Measurements from ENCODE around the gene GYG1. TPM values are rescaled to one million over a fixed set of nuclear protein-coding genes. Genes with fewer than 3 reads are reported as not detected.

The GYG1 gene
- total and polyA plus RNA-seq, 2 of the 8 experiments (the other 6 are each of a cell fraction or from before 2014, with no cell fraction given) = 19.4 to 34.2 TPM

DNA sequence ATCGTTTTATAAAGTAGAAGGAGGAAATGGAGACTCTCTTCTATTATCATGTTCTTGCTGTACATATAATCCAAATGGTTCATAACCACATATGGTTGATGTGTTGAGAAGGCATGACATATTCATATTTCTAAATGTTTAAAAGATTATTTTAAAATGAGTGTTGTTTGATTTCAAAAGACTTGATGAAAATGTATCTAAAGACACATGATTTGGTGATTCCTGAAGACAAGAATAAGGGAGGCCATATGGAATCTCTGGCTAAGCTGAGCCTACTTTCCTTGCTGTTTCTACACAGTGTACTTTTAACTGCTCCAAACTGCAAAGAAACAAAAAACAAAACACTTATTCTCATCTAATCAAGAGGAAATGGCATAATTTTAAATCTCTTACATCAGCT, 23.0 kb upstream of the GYG1 start:
- H2AK5ac ChIP-seq (ENCODE audit: low read depth, low read length) = no peak overlapping the region
- no peak overlapping the region for H3K18ac ChIP-seq (ENCODE audit: extremely low read depth, low read length)
- FAIRE-seq = no peak
- no peak overlapping the region for H3K4ac ChIP-seq (replicated peaks; ENCODE audit: insufficient read length, low read depth, low read length)
- H2AFZ ChIP-seq (ENCODE audit: low read length) = no peak overlapping the region
- no peaks in the 10 kb centered on the region for H3K27me3 ChIP-seq (replicated peaks in 1 of 4; ENCODE audit: control insufficient read depth in 3 of 4, extremely low read depth in 1 of 4, insufficient read depth in 3 of 4, low read length in 3 of 4)
- no peaks in the 10 kb centered on the region for H4K20me1 ChIP-seq (replicated peaks in 1 of 2; ENCODE audit: control insufficient read depth in 1 of 2, insufficient read depth in 2 of 2, low read length in 2 of 2)
- no peak overlapping the region for H3K23ac ChIP-seq (ENCODE audit: insufficient read length)
- H3K36me3 ChIP-seq (ENCODE audit: control insufficient read depth in 2 of 4, insufficient read depth in 4 of 4, low read length in 3 of 4) = no peaks in the 10 kb centered on the region; a peak in 1 of 8 replicates
- H3K79me1 ChIP-seq (ENCODE audit: low read depth, low read length) = no peaks in the 10 kb centered on the region
- peaks cover 0 to 8% (median 0%) of the 10 kb centered on the region in 4 experiments; a peak in 2 of 7 replicates for H3K4me1 ChIP-seq (replicated peaks in 1 of 4; ENCODE audit: control insufficient read depth in 3 of 4, insufficient read depth in 4 of 4, low read length in 3 of 4)
- H4K8ac ChIP-seq (ENCODE audit: extremely low read depth, insufficient read depth, low read length) = no peak overlapping the region
- 87% methylated on average over 1 of the region's 1 CpG; no CpG with 5 or more reads in 1 of the 2 experiments for WGBS, 2 experiments (ENCODE audit: extremely low coverage in 1 of 2, insufficient coverage in 1 of 2, insufficient read length in 1 of 2, insufficient replicate concordance in 2 of 2, low coverage in 1 of 2, low lambda C conversion rate in 2 of 2, missing lambda C conversion rate in 1 of 2)
- no peak overlapping the region for H2BK15ac ChIP-seq (ENCODE audit: low read length)
- H3K27ac ChIP-seq (ENCODE audit: low read depth, low read length) = no peak overlapping the region
- H3K4me2 ChIP-seq (ENCODE audit: insufficient read depth in 1 of 2, low read depth in 2 of 2, low read length in 2 of 2) = no peak overlapping the region
- H2BK5ac ChIP-seq (ENCODE audit: low read depth, low read length) = no peak overlapping the region
- no peak overlapping the region for H3K56ac ChIP-seq (replicated peaks; ENCODE audit: insufficient read length, low read depth, low read length)
- CTCF ChIA-PET (ENCODE audit: partially characterized antibody) = interaction anchor here (10.3 kb wide), 1 partner anchor 13 kb away, joined by 64 read pairs; no protein-coding TSS in a partner anchor
- no peak overlapping the region for H2BK20ac ChIP-seq (ENCODE audit: low read length)
- H3K4me3 ChIP-seq (ENCODE audit: extremely low read depth in 1 of 4, insufficient read depth in 2 of 4, low read depth in 3 of 4, low read length in 4 of 4) = no peak overlapping the region
- H4K91ac ChIP-seq (replicated peaks; ENCODE audit: insufficient read length, low read length) = no peak overlapping the region
- no peaks in the 10 kb centered on the region for H3K79me2 ChIP-seq (ENCODE audit: control insufficient read depth in 1 of 2, insufficient read depth in 2 of 2, low read length in 2 of 2)
- H3K23me2 ChIP-seq (ENCODE audit: low read depth, low read length) = no peaks in the 10 kb centered on the region; the same call in 1 of the 2 replicates
- no peak overlapping the region for H2BK12ac ChIP-seq (ENCODE audit: low read depth, low read length)
- no peak for DNase-seq (ENCODE audit: low read depth in 1 of 2, low spot score in 2 of 2)
- POLR2A ChIA-PET (ENCODE audit: partially characterized antibody) = no interaction called here
- no peak overlapping the region for H2BK120ac ChIP-seq (replicated peaks; ENCODE audit: low read depth, low read length)
- no peak overlapping the region for H3K14ac ChIP-seq (ENCODE audit: insufficient read length)
- H3K9ac ChIP-seq (replicated peaks in 1 of 4; ENCODE audit: extremely low read depth in 1 of 4, low read depth in 3 of 4, low read length in 3 of 4) = no peak overlapping the region
- H4K5ac ChIP-seq (ENCODE audit: insufficient read length, low read depth, low read length) = no peak overlapping the region
- no peaks in the 10 kb centered on the region for H3K9me3 ChIP-seq (ENCODE audit: insufficient read depth in 2 of 2, low read depth in 1 of 2, low read length in 1 of 2)
- TF ChIP-seq RBBP5 (IDR thresholded peaks at IDR 0.05; ENCODE audit: borderline replicate concordance, low read depth, low read length) (no peak), CHD1 (IDR thresholded peaks at IDR 0.05; ENCODE audit: low read depth, low read length) (no peak), EP300 (IDR thresholded peaks at IDR 0.05; ENCODE audit: borderline replicate concordance in 1 of 2, low read depth in 2 of 2, low read length in 2 of 2) (no peak), KDM5A (IDR thresholded peaks at IDR 0.05; ENCODE audit: low read length) (no peak), KDM1A (IDR thresholded peaks at IDR 0.05; ENCODE audit: borderline replicate concordance, low read length) (no peak), POLR2A (IDR thresholded peaks at IDR 0.05; ENCODE audit: control extremely low read depth in 1 of 2, low read depth in 2 of 2, low read length in 2 of 2) (no peak), PHF8 (conservative IDR thresholded peaks at IDR 0.05; ENCODE audit: low read depth, low read length) (no peak), CTBP2 (IDR thresholded peaks at IDR 0.05; ENCODE audit: borderline replicate concordance, insufficient read depth, insufficient read length, low read length) (no peak), TEAD4 (IDR thresholded peaks at IDR 0.05; ENCODE audit: low read depth, low read length) (no peak)
- TF ChIP-seq, protein P1, sequence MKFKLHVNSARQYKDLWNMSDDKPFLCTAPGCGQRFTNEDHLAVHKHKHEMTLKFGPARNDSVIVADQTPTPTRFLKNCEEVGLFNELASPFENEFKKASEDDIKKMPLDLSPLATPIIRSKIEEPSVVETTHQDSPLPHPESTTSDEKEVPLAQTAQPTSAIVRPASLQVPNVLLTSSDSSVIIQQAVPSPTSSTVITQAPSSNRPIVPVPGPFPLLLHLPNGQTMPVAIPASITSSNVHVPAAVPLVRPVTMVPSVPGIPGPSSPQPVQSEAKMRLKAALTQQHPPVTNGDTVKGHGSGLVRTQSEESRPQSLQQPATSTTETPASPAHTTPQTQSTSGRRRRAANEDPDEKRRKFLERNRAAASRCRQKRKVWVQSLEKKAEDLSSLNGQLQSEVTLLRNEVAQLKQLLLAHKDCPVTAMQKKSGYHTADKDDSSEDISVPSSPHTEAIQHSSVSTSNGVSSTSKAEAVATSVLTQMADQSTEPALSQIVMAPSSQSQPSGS (IDR thresholded peaks at IDR 0.05; ENCODE audit: low read length) = no peak
